Motor neuron (in vitro differentiated cells): ENCODE data around the gene BOK. TPM values are rescaled to one million over a fixed set of nuclear protein-coding genes. Genes with fewer than 3 reads are reported as not detected.

Experiments used
- ATAC-seq, 8 experiments: fragments of 200-7000 bp; cut with Tn5 transposase; replicated peaks in 6 of 8; 2 replicates each; pipeline ENCODE4 v1.8.0; 2021; ENCODE audit warnings: mild to moderate bottlenecking in 8 of 8, moderate library complexity in 8 of 8
- H3K27ac ChIP-seq, 2 donors: fragments of 250-450 bp; sonication (Bioruptor Pico); 2 replicates each; pipeline ENCODE4 v1.9.0; 2021; ENCODE audit warnings: antibody characterized with exemption in 2 of 2, mild to moderate bottlenecking in 2 of 2, moderate library complexity in 1 of 2
- H3K4me1 ChIP-seq, 2 donors: fragments of 250-450 bp; sonication (Bioruptor Pico); replicated peaks in 1 of 2; 2 replicates each; pipeline ENCODE4 v1.6.1; 2021; ENCODE audit warnings: antibody characterized with exemption in 2 of 2, mild to moderate bottlenecking in 2 of 2, moderate library complexity in 1 of 2
- H3K4me3 ChIP-seq, 5 donors: fragments of 250-450 bp; sonication (Bioruptor Pico); 2 replicates each; pipeline ENCODE4 v1.9.0; 2021; ENCODE audit warnings: antibody characterized with exemption in 5 of 5, mild to moderate bottlenecking in 5 of 5, moderate library complexity in 4 of 5
- WGBS, 10 experiments: fragments of 450-650 bp; shearing (Covaris generic); methylation state at CpG; one replicate each; pipeline ENCODE4 v1.0.0; 2022; 5-methylcytosine and 5-hydroxymethylcytosine counted together
- in situ Hi-C, 9 experiments: fragments of 400-800 bp; cut with MboI; loops; one replicate each; pipeline ENCODE4 v1.15.0; 2021; ENCODE audit warnings: low sequenced_read_pairs in 9 of 9, low pct_unique_long_range_greater_than_20kb in 2 of 9; ENCODE audit not compliant: unreplicated experiment in 9 of 9
- total RNA-seq, 8 experiments: library from RNA; unstranded; fragments of 300-600 nt; gene quantifications; 2 replicates each; pipeline versions ENCODE4 v1.2.3 to v1.2.4, GENCODE V29; 2022

BOK gene
- total RNA-seq, 8 experiments from 2014 or later = 1.00 to 17.3 (median 7.2) TPM

DNA sequence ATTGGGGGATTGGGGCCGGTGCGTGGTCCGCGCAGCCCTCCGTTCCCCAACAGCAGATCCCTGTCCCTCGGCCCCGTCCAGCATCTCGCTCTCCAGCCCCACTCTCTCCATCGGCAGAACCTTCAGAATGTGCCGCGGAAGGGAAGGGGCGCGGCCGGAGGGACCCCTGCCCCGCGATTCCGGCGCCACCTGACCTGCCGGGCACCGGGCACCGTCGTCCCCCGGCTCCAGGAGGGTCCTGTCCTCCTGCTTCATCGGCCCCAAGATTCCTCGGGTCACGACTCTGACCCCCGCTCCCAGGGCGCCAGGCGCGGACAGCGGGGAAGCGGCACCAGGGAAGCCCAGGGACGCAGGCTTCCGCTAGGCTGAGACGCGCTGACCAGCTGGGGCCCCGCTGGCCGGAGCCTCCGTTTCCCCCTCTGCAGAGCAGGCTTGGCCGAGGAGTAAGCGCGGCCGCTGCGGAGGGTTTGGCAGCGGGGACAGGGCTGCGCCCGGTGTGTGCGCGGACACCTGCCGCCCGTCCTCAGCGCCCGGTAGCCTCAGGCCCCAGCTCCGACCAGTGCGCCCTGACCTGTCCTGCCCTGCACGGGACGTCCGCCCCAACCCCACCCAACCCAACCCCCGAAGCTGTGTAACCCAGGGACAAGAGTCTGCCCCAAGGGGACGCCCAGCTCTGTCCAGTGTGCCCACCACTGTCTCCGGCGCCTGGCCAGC is 16.8 kb upstream of the BOK start:
- H3K4me1 ChIP-seq = peaks cover 7 to 9% of the 10 kb centered on the region in 2 donors
- in situ Hi-C loops = no loop called here
- no CpG with 5 or more reads among the region's 62 CpGs for WGBS, 10 experiments
- peak in 4 of 8 experiments; percentile 1 to 11 (median 5) for ATAC-seq
- H3K4me3 ChIP-seq = peak overlapping the region; percentile 8 to 34 (median 21)
- no peak overlapping the region for H3K27ac ChIP-seq

DNA sequence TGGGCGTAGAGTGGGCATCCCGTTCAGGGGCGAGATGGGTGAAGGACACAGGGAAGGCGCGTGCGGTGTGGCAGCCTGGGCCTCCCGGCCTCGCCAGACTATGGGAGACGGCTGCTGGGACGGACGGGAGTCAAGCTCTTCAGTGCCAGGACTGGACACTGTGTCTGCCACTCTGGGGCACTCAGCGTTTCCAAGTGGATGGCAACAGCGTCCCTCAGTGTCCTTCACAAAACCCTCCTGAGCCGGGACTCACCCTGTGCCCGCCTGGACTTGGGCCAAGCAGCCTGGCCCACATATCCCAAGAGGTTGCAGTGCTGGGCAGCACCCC is 16.3 kb upstream of the BOK start:
- Histone ChIP-seq H3K27ac (no peak overlapping the region), H3K4me3 (no peak overlapping the region), H3K4me1 (peaks cover 7 to 14% of the 10 kb centered on the region in 2 donors)
- WGBS, 10 experiments = 100% methylated on average over 2 of the region's 15 CpGs; no CpG with 5 or more reads in 9 of the 10 experiments
- no peak for ATAC-seq
- in situ Hi-C loops = no loop called here

DNA sequence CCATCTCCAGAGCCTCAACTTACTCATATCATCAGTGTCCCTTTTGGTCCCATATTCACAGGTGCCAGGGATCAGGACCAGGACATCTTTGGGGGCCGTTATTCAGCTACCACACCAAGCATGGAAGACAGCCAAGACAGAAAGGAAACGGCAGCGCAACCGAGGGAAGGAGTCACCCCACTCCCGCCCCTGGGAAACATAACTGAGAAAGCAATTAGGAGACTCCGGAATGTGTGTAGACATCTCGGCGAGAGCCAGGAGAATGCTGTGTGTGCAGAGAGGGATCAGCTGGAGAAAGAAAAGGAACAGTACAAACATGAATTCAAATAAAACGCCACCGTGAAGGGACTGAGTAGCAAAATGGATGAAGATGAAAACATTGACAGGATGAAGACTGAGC is 13.4 kb upstream of the BOK start:
- WGBS, 10 experiments = 0 to 86% (median 74%) methylated on average over 1 to 10 of the region's 10 CpGs; no CpG with 5 or more reads in 2 of the 10 experiments

DNA sequence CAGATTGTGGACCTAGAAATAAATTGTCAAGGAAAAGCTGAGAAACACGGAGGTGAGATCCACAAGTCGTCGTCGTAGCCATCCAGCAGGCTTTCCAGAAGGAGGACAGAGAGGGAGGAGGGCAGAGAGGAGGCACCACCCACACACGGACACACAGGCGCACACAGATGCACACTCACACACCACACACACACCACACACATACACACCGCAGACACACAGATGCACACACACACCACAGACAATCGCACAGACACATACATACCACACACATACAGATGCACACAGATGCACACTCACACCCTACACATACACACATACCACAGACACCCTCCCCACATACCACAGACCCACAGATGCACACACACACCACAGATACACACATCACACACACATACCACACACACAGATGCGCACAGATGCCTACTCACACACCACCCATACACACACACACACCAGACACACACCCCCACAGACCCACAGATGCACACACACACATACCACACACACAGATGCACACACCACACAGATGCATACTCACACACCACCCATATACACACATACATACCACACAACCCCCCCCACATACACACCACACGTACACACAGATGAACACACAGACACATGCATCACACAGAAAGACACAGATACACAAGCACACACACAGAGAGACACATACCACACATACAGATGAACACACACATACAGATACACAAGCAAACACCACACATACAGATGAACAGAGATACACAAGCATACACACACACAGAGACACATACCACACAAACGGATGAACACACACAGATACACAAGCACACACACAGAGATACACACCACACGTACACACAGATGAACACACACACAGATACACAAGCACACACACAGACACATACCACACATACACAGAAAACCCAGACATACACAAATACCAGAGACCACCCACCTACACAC is 12.7 kb upstream of the BOK start:
- peaks cover 5 to 15% of the 10 kb centered on the region in 2 donors for H3K4me1 ChIP-seq
- ATAC-seq = no peak
- no peak overlapping the region for H3K4me3 ChIP-seq
- in situ Hi-C loops = no loop called here
- H3K27ac ChIP-seq = no peak overlapping the region
- WGBS, 10 experiments = 44 to 100% (median 94%) methylated on average over 1 to 7 of the region's 12 CpGs

More for the DNA sequence above, 13.4 kb upstream of the BOK start:
- Histone ChIP-seq H3K4me3 (no peak overlapping the region), H3K4me1 (peaks cover 7 to 15% of the 10 kb centered on the region in 2 donors), H3K27ac (no peak overlapping the region)
- in situ Hi-C loops = no loop called here
- no peak for ATAC-seq

DNA sequence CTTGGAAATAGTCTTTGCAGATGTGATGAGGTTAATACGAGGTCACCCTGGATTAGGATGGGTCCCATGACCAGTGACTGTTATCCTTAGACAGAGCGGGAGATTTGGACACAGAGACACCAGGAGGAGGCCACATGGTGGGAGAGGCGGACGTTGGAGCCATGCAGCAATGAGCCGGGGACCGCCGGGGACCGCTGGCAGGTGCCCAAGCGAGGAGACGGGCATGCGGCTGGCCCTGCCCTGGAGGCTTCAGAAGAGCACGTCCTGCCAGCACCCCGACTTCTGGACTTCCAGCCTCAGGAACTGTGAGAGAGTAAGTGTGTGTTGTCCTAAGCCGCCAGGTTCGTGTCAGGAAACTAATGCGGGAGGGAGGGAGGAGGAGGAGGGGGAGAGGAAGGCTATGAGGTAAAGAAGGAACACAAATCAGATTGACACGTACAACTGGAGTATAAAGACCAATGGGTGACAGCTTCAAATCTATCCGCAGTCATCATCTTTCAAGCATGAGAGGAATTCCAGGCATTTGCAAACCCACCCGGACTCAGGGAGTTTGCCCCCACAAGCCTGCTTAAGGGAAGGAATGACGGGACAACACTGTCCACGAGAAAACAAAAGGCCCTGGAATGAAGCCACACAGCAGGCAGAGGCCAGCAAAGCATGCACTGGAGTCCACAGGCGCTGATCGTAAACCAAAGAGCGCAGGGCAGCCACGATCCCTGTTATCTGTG is 11.6 kb upstream of the BOK start:
- in situ Hi-C loops = no loop called here
- H3K4me1 ChIP-seq = peaks cover under 1 to 9% of the 10 kb centered on the region in 2 donors
- WGBS, 10 experiments = 20 to 94% (median 51%) methylated on average over 1 to 12 of the region's 25 CpGs; no CpG with 5 or more reads in 1 of the 10 experiments
- ATAC-seq = peak in 6 of 8 experiments; percentile 56 to 86 (median 68)
- H3K4me3 ChIP-seq = no peak overlapping the region
- no peak overlapping the region for H3K27ac ChIP-seq

DNA sequence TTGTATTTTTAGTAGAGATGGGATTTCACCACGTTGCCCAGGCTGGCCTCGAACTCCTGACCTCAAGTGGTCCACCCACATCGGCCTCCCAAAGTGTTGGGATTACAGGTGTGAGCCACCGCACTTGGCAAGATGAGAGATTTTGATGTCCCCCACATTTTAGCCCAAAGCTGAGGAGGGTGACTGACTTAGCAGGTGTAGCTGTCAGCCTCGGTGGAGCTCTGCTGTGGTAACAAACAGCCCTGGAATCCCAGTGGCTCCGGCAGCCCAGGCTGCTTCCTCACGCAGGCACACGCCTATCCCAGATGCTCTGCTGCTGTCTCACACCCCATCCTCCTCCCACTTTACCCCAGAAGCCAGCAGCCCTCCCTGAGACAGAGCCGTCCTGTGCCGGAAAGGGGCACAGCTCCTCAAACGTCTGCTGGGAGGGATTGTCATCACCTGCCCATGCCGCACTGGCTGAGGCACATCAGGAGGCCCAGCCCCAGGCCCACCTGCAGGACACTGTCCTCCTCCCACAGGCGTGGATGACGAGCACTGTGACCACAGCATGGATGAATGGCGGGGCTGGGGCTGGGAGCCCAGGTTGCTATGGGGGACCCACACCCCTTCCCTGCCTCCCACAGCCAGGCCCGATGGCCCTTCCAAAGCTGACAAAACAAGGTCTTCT is 10.6 kb upstream of the BOK start:
- in situ Hi-C loops = no loop called here
- no peak overlapping the region for H3K27ac ChIP-seq
- WGBS, 10 experiments = 83 to 95% (median 92%) methylated on average over 3 to 7 of the region's 16 CpGs; no CpG with 5 or more reads in 7 of the 10 experiments
- no peak overlapping the region for H3K4me3 ChIP-seq
- peaks cover 0 to 9% of the 10 kb centered on the region in 2 donors for H3K4me1 ChIP-seq
- ATAC-seq = no peak

DNA sequence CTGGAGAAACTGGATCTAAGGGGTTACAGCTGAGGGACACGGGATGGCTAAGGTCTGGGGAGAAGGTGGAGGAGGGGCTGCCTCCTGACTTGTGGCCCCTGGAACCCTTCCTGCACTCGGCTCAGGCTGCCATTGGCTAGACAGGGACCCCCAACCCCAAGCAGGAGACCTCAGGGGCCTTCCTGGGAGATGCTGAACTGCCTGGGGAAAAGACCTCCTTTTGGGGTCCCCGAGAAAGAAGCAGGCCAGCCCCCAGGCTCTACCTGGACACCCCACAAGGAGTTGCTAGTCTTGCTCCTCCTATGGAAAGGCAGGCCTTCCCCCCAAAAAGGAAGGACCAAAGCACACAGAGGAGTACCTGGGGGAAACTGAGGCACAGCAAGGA is 10.1 kb upstream of the BOK start:
- ATAC-seq = no peak
- in situ Hi-C loops = no loop called here

DNA sequence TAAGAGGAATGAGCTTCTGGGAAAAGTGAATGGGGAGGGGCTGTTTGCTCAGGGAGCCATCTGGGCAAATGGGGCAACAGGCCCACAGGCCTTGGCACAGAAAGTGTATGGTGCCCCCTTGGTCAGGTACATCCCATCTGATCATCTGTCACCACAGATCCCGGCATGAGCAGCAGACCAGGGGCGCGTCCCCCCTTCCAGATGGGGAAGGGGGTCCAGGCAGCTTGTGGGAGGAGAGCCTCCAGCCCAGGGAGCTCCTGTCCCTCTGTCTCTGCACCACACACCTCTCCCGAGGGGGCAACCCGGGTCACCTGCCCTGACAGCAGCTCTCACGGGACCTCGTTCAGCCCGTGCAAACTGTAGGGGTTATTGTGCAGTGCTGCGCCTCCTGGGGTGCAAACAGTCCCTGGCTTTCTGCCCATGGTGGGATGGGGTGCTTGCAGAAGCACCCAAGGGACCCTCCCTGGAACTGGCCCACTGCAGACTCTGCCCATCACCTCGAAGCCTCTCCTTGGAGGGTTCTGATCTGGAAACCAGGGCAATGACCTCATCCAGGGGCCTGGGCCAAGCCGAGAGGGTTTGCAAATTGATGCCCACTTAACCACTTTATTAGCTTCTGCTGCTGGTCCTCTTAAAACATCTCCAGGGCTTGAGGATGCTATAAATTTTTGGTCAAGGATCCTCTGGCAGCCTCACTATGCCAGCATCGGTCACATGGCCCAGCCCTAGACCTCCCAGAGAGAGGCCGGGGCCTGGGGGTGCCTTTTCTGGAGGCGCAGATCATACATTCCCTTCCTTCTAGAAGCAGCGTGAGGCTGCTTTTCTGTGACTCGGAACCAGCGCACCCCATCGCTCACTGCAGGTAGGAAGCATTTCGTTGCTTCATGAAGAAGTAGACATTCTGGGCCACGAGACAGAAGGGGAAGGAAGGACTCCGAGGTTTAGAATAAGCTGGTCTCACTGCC is 7.6 kb upstream of the BOK start:
- Histone ChIP-seq H3K27ac (no peak overlapping the region), H3K4me1 (peaks cover 0 to 9% of the 10 kb centered on the region in 2 donors), H3K4me3 (no peak overlapping the region)
- WGBS, 10 experiments = 60 to 95% (median 74%) methylated on average over 1 to 10 of the region's 21 CpGs; no CpG with 5 or more reads in 2 of the 10 experiments
- no peak for ATAC-seq
- in situ Hi-C loops = no loop called here

More for the DNA sequence above, 10.1 kb upstream of the BOK start:
- Histone ChIP-seq H3K4me3 (no peak overlapping the region), H3K4me1 (peaks cover 0 to 9% of the 10 kb centered on the region in 2 donors), H3K27ac (no peak overlapping the region)
- WGBS, 10 experiments = 0 to 100% (median 60%) methylated on average over 1 of the region's 3 CpGs; no CpG with 5 or more reads in 7 of the 10 experiments

DNA sequence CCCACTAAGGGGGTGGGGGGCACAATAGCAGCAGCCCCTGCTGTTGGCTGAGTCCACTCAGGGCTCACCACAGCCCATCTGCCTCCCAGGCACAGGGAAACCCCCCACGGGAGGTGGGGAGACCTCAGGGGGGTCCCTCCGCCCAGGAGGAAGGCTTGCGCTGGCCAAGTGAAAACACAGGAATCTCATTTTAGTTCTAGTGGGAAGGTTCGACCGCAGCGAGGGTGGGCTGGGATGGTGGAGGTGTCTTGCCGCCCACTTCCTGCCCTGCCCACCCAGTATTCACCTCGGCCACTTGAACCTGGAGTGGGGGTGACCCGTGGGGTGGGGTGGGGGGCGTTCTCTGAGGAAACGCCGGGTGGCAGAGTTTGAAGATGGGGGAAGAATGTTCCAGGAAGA is 6.9 kb upstream of the BOK start:
- in situ Hi-C loops = no loop called here
- Histone ChIP-seq H3K27ac (no peak overlapping the region), H3K4me1 (peaks cover 0 to 8% of the 10 kb centered on the region in 2 donors), H3K4me3 (no peak overlapping the region)
- no peak for ATAC-seq
- no CpG with 5 or more reads among the region's 12 CpGs for whole genome bisulfite sequencing, 10 experiments

DNA sequence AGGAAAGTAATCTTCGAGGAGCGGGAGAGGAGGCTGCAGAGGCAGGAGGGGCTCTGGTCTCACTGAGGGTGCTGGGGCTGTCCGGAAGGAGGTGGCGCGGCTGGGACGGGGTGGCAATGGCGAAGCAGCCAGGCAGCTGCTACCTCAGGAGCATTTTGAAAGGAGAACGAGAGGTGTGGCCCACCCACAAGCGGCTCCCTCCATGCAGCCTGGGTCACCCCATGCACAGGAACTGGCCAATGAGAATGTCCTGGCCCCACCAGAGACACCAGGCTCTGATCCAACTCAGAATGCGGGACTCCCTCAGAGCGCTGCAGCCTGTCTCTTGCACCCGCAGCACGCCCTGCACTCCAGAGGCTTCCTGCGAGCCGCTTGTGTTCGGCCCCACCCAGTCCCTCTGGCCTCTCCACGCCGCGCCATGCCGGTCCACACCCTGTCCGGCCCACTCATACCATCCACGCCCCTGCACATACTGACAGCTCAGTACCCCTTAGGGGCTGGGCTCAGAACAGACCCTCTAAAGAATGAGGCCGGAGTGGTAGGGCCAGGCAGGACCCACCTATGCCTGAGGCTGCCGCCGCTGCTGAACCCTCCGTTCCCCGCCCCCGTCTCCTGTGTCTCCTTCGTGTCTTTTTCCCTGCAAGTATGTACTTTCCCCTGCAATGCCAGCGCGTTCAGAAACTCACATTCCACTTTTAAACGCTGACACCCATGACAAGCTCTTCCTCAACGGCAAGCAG is 6.4 kb upstream of the BOK start:
- ATAC-seq = peak in 3 of 8 experiments; percentile 72 to 97 (median 94)
- H3K27ac ChIP-seq = no peak overlapping the region
- H3K4me1 ChIP-seq = peaks cover 0 to 2% of the 10 kb centered on the region in 2 donors
- in situ Hi-C loops = no loop called here
- WGBS, 10 experiments = 40 to 87% (median 80%) methylated on average over 1 to 11 of the region's 33 CpGs; no CpG with 5 or more reads in 4 of the 10 experiments
- H3K4me3 ChIP-seq = no peak overlapping the region

DNA sequence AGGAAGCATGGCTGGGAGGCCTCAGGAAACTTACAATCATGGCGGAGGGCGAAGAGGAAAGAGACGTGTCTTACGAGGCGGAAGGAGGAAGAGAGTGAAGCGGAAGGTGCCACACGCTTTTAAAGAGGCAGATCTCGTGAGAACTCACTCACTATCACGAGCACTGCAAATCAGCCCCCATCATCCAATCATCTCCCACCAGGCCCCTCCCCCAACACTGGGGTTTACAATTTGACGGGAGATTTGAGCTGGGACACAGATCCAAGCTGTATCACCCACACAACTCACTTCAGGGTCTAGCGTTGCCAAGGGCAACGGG is 5.1 kb upstream of the BOK start:
- in situ Hi-C loops = no loop called here
- Histone ChIP-seq H3K4me1 (no peaks in the 10 kb centered on the region), H3K4me3 (no peak overlapping the region), H3K27ac (no peak overlapping the region)
- WGBS, 10 experiments = 50 to 100% (median 75%) methylated on average over 1 to 3 of the region's 12 CpGs; no CpG with 5 or more reads in 4 of the 10 experiments
- no peak for ATAC-seq
